IPS-15b (cell line): Measurements from ENCODE around the gene VAX1.
"Not testable (repeated sequence)": the region's sequence is repeated elsewhere in the genome, so short reads cannot be mapped to it uniquely, and the experiment has no call there.

Experiments
- H3K27me3 ChIP-seq: one replicate; pipeline ENCODE4 v1.6.1; 2013; ENCODE audit warnings: low read length; ENCODE audit not compliant: control insufficient read depth, insufficient read depth
- H3K36me3 ChIP-seq: one replicate; pipeline ENCODE4 v1.6.1; 2013; ENCODE audit warnings: low read length; ENCODE audit not compliant: control insufficient read depth, insufficient read depth
- H3K4me1 ChIP-seq: one replicate; pipeline ENCODE4 v1.6.1; 2013; ENCODE audit warnings: mild to moderate bottlenecking, low read length; ENCODE audit not compliant: control insufficient read depth, insufficient read depth
- H3K4me3 ChIP-seq: one replicate; pipeline ENCODE4 v1.5.1; 2013; ENCODE audit warnings: low read depth, low read length
- H3K9ac ChIP-seq: one replicate; pipeline ENCODE4 v1.6.1; 2013; ENCODE audit warnings: low read depth, mild to moderate bottlenecking, low read length
- H3K9me3 ChIP-seq: one replicate; pipeline ENCODE4 v1.6.1; 2013; ENCODE audit warnings: mild to moderate bottlenecking, low read length; ENCODE audit not compliant: control insufficient read depth, insufficient read depth

The VAX1 gene, protein sequence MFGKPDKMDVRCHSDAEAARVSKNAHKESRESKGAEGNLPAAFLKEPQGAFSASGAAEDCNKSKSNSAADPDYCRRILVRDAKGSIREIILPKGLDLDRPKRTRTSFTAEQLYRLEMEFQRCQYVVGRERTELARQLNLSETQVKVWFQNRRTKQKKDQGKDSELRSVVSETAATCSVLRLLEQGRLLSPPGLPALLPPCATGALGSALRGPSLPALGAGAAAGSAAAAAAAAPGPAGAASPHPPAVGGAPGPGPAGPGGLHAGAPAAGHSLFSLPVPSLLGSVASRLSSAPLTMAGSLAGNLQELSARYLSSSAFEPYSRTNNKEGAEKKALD

DNA sequence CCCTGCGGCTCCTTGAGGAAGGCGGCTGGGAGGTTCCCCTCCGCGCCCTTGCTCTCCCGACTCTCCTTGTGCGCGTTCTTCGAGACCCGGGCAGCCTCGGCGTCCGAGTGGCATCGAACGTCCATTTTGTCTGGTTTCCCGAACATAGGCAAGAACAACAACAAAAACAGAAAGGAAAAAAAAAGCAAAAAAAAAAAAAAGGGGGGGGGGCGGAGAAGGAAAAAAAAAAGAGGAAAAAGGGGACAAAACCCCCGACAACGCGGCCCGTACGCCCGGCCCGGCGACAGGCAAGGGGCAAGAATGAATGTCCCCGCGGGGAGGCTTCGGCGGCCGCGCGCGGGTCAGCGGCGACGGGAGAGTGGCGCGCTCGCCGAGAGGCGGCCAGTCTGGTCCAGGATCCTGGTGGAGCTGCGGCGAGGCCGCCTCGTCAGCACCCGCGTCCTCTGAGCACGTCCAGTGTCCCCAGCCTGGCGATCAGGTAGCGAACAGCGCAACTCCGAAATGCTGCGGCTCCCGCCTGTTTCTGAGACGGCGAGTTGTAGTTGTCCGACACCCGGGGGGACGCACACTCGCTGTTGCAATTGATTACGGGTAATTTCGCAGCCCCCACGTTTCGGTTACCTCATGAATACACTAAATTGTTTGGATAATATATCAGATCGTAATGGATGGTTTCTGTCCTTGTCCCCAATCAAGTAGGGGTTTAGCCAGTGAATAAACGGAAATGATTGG is at the start of gene VAX1:
VAX1 (minus strand) TSS at position 360 of the 732 bp plus-strand sequence; CDS start at position 146, 214 bp downstream.
- peaks cover 96% of the 10 kb centered on the region for H3K27me3 ChIP-seq
- H3K9me3 ChIP-seq, result no peaks in the 10 kb centered on the region
- peak within 1 kb of the TSS; percentile 35 for H3K4me3 ChIP-seq
- H3K4me1 ChIP-seq, result peaks cover 2% of the 10 kb centered on the region
- H3K36me3 ChIP-seq, result no peaks in the 10 kb centered on the region
- no peak within 1 kb of the TSS for H3K9ac ChIP-seq

DNA sequence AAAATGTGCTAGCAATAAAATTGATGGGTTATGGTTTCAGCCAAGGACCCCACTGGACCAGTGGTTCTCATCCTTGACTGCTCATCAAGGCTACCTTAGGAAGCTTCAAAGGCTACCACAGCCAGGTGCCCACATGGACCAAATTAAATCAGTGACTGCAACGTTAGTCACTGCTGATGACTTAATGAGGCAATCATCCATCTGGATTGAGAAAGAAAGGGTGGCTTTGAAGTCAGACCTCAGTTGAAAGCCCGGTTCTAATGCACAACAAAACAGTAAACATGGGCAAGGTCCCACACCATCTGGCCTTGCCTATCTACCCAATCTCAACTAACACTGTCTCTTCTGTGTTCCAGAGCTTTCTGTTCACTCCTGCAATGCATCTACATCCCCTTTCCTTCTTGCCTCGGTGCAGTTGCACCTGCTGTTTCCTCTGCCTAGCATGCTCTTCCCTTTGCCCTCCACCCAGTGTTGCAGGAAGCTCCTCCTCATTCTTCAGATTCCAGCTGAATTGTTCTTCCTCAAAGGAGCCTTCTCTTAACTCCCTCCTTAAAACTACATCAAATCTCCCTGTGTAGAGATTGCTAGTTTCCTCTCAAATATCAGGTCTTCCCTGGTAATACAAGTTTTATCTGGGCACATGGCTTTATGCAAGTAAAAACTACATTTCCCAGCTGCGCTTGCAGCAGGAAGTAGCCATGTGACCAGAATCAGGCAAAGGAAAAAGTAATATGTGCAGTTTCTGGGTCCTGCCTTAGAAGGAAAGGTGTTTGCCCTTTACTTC is 49.0 kb upstream of the VAX1 start:
- no peak overlapping the region for H3K4me3 ChIP-seq
- peaks cover 11% of the 10 kb centered on the region for H3K27me3 ChIP-seq
- H3K9ac ChIP-seq, result no peak overlapping the region
- H3K36me3 ChIP-seq, result no peaks in the 10 kb centered on the region
- H3K9me3 ChIP-seq, result no peaks in the 10 kb centered on the region
- H3K4me1 ChIP-seq, result no peaks in the 10 kb centered on the region

DNA sequence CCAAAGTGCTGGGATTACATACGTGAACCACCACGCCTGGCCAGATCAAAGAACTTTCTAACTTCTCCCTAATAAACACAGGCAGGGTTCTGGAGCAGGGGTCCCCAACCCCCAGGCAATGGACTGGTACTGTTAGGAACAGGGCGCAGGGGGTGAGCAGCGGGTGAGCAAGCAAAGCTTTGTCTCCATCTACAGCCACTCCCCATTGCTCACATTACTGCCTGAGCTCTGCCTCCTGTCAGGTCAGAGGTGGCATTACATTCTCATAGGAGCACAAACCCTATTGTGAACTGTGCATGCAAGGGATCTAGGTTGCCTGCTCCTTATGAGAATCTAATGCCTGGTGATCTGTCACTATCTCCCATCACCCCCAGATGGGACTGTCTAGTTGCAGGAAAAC is 47.7 kb upstream of the VAX1 start:
- not testable (repeated sequence) for H3K36me3 ChIP-seq, H3K9ac ChIP-seq, H3K9me3 ChIP-seq, H3K4me3 ChIP-seq, H3K4me1 ChIP-seq
- H3K27me3 ChIP-seq, result peaks cover 11% of the 10 kb centered on the region

DNA sequence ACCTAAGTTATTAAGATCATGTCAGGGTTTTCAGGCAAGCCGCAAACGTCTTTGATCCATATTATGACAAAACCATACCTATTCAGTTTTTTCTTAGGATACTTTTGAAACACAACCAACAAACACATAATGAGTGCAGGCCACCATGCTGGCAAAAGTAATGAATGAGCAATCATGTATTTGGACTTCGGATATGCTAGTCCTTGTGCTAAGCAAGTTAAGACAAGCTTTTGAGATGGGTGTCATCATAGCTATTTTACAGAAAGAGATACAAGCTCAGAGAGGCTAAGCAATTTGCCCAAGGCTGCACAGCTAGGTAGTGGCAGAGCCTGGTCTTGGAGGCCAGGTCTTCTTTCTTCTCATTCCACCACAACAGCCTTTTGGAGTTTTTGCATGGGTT is 46.8 kb upstream of the VAX1 start:
- H3K9ac ChIP-seq, result no peak overlapping the region
- no peak overlapping the region for H3K4me3 ChIP-seq
- no peaks in the 10 kb centered on the region for H3K9me3 ChIP-seq
- no peaks in the 10 kb centered on the region for H3K4me1 ChIP-seq
- peaks cover 13% of the 10 kb centered on the region for H3K27me3 ChIP-seq
- H3K36me3 ChIP-seq, result no peaks in the 10 kb centered on the region

DNA sequence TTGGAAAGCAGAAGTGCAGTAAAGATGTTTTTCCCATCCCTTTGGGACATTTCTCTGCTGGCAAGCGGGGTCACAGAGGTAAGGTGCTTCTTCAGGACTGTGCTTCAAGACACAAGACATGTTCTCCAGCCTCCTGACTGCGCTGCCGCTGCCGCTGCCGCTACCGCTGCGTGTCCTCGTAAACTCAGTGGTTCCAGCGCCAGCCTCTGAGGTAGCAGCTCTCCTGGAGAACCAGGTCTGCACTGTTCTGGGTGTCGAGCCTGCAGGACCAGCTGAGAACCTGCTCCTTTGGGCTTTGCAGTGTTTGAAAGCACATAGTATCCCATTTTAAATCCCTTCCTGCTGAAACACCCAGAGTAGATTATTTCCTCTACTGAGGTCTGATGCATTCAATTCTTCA is 46.2 kb upstream of the VAX1 start:
- H3K9ac ChIP-seq, result no peak overlapping the region
- H3K36me3 ChIP-seq, result no peaks in the 10 kb centered on the region
- no peak overlapping the region for H3K4me3 ChIP-seq
- peaks cover 13% of the 10 kb centered on the region for H3K27me3 ChIP-seq
- H3K4me1 ChIP-seq, result no peaks in the 10 kb centered on the region
- no peaks in the 10 kb centered on the region for H3K9me3 ChIP-seq

DNA sequence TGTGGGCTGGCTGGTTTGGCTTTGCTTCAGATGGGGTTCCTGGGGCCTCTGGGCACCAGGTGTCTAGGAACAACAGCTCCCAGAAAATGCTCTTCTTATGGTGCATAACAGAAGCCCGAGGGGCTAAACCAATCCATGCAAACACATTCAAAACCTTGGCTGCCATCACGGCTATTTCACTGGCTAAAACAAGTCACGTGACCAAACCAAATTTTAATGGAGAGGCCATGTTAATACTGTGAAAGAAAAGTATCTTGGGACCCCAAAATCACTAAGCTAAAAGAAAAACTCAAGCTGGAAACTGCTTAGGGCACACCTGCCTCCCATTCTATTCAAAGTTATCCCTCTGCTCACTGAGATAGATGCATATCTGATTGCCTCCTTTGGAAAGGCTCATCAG is 40.1 kb upstream of the VAX1 start:
- peaks cover 34% of the 10 kb centered on the region for H3K27me3 ChIP-seq
- H3K9ac ChIP-seq, result no peak overlapping the region
- H3K4me3 ChIP-seq, result no peak overlapping the region
- no peaks in the 10 kb centered on the region for H3K9me3 ChIP-seq
- H3K36me3 ChIP-seq, result no peaks in the 10 kb centered on the region
- H3K4me1 ChIP-seq, result no peaks in the 10 kb centered on the region

DNA sequence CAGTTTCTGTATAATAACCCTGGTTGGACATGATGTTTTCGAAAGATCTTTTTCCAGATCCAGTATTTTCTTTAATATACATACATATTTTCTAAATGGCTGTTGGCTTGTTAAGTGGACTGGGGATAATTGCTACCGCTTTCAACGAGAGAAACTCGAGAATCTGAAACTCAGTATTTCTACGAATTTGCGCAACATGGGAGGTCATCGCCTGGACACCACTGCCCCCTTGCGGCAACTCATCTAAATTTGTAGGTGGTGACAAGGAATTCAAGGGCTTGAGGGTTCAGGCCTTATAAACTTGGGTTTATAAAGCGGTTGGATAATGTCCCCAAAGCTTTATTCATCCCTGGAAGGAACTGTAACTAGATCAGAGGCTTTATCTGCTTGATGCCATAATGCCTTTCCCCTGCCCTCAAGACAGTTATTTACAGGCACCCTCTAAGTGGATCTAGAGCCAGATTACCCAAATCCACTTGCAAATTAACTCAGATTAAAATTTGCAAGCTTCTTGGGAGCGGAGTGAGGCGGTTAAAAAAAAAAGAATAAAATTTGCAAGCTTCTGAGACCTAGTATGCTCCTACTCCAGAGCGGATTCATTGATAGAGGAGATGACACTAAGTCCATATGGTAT is 37.9 kb upstream of the VAX1 start:
- H3K4me3 ChIP-seq, result peak overlapping the region; percentile 82
- no peaks in the 10 kb centered on the region for H3K9me3 ChIP-seq
- no peaks in the 10 kb centered on the region for H3K4me1 ChIP-seq
- H3K27me3 ChIP-seq, result peaks cover 54% of the 10 kb centered on the region
- no peak overlapping the region for H3K9ac ChIP-seq
- H3K36me3 ChIP-seq, result no peaks in the 10 kb centered on the region

DNA sequence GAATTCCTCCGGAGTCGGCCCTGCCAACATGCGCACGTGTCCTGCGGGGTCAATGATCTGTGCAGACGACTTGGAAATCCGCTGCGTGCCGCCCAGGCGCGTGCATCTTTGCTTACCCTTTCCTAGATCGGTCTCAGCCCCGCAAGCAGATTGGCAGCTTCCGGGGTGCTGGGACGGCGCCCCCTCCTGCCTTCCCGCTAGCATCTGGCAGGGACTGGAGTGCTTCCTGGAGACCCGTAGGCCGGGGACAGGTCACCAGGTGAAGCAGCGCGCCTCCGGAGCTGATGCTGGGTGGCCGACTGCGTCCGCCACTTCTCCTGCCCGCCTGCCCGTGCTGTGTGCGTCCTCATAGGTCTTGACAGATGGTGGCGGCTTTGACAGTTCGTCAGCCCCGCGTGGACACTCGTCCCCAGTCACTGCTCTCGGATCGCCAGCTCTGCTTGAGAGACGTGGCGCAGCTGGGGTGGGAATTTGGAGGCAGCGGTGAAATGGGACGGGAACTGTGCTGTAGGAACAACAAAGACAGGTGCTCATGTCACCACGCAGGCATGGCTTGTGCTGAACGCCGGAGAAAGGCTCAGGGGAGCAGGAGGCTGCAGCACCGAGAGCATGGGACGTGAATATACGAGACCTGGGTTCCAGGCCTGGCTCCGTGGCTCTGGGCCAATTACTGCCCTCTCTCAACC is 37.3 kb upstream of the VAX1 start:
- H3K4me3 ChIP-seq, result peak overlapping the region; percentile 82
- H3K9me3 ChIP-seq, result no peaks in the 10 kb centered on the region
- H3K9ac ChIP-seq, result no peak overlapping the region
- H3K27me3 ChIP-seq, result peaks cover 61% of the 10 kb centered on the region
- no peaks in the 10 kb centered on the region for H3K36me3 ChIP-seq
- no peaks in the 10 kb centered on the region for H3K4me1 ChIP-seq

DNA sequence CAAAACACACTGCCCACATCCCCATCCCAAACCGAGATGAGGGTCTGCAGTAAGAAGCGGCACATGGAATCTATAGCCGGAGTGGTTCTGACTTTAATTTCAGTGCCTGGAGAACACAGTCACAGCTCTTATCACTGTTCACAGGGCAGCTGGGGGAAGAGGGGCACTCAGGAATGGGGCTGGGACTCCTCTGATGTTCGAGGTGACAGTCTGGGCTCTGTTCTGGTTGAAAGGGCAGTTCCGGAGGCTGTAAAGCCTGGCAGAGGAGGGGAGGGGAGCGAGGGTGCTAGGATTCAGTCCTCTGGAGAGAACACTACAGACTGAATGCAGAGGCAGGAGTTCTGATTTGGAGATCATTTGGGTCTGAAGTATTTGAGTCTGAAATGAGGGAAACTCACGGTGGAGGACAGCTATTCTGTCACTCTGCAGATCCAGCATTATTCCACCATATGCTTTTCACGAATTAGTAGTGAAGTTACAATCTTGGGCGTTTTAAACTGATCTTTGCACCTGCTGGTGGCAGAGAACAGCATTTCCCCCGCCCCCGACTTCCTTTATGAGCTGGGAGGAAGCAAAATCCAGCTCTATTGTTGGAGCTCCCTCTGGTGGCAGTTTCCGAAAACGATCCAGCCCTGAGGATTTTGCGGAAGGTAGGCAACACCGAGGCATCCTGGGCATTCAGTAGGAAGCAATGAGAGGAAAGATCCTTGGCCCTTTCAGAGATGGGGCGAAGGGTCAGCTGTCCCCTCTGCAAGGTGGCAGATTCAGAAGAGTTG is 36.6 kb upstream of the VAX1 start:
- peak overlapping the region; percentile 82 for H3K4me3 ChIP-seq
- no peaks in the 10 kb centered on the region for H3K36me3 ChIP-seq
- H3K9me3 ChIP-seq, result no peaks in the 10 kb centered on the region
- H3K27me3 ChIP-seq, result peaks cover 66% of the 10 kb centered on the region
- H3K4me1 ChIP-seq, result no peaks in the 10 kb centered on the region
- H3K9ac ChIP-seq, result no peak overlapping the region

DNA sequence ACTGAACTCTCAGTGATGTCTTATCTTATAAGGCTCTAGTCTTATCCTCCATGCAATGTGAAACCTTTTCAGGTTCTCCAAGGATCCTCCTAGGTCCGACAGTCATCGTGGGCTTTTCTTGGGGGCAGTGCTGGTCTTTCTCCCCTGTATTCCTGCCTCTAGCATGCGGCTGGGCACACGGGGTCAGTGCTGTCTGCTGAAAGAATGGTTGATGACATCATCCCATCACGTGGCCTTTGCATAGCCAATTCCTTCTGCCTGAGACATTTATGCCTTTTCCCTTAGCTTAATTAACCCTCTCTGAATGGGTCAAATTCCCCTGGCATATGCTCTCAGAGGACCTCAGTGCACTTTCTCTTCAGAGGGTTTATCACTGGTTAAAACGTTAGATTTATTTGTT is 32.2 kb upstream of the VAX1 start:
- H3K9me3 ChIP-seq, result no peaks in the 10 kb centered on the region
- no peaks in the 10 kb centered on the region for H3K36me3 ChIP-seq
- H3K4me1 ChIP-seq, result peaks cover 4% of the 10 kb centered on the region
- no peak overlapping the region for H3K4me3 ChIP-seq
- peaks cover 98% of the 10 kb centered on the region for H3K27me3 ChIP-seq
- no peak overlapping the region for H3K9ac ChIP-seq
